Heart left ventricle (tissue), 13 donors: ENCODE measurements around the gene DPP10.

ENCODE experiments used
- CTCF ChIP-seq, 12 donors: fragments of 200-600 bp; sonication (generic) in 4 of 12; IDR thresholded peaks; one replicate each; pipeline versions ENCODE4 v1.5.0 to v1.8.0; 2018 to 2022; ENCODE audit warnings: antibody characterized with exemption in 12 of 12, mild to moderate bottlenecking in 5 of 12
- POLR2A ChIP-seq, 2 donors: fragments of 450-650 bp; IDR thresholded peaks; one replicate each; pipeline ENCODE4 v1.6.1; 2017; ENCODE audit warnings: antibody characterized with exemption in 2 of 2, mild to moderate bottlenecking in 2 of 2, moderate library complexity in 2 of 2
- donor health status: ischemic (EF 13 %, LVEDD 7.1; RV severe dilation, severe dysfunction).
- donor health status: DM: no; HTN: yes; CAD: no.
- donor health status: DM: no; HTN: no; CAD: no.
- donor health status: ischemic (EF 25% LVEDD 6.9; RV normal size, moderate dysfunction).
- donor health status: ischemic (EF 25% LVEDD 5.7; RV mildly dilated, moderate dysfunction).
- donor health status: ischemic (EF 35%, LVEDD 5.7; RV mildly dilated, moderate dysfunction).
- donor health status: nonischemic (EF 11% LVEDD 7.7; RV severe dilation, severe dysfunction).
- donor health status: DM: yes; HTN: yes; CAD: no.
- donor health status: PGD.
- donor health status: ischemic (EF 29% LVEDD 5.4; RV normal size, mild dysfunction).
- donor health status: nonischemic (EF 23%, LVEDD 6.1; RV moderate dilation, normal function).

- no peak for TF ChIP-seq CTCF (IDR thresholded peaks at IDR 0.05)
- no peak for TF ChIP-seq POLR2A (IDR thresholded peaks at IDR 0.05)
These were observed 4.1 kb downstream of the DPP10 start for GRCh38 chr2:114446571-114446970.
